ENCODE results near the gene SLC6A13.

DNA sequence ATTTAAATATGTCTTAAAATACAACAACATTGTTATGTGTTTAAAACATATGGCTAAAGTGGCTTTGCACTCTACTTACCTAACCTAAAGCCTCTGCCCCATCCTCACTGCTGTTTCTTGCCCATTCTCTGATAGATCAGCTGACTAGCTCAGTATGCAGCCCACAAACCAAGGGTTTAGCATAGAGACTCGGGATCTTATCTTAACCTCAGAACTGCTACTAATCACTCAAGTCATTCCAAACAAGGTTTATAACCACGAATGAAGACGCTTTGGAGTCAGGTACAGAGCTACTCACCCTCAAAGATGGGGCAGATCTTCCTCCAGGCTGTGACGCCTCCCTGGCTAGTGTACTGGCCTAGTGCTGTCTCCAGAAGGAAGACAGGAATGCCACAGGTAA is 19.3 kb downstream of the SLC6A13 start:
- no peak for TF ChIP-seq POLR2A (IDR thresholded peaks at IDR 0.05)
- TF ChIP-seq, protein P1, sequence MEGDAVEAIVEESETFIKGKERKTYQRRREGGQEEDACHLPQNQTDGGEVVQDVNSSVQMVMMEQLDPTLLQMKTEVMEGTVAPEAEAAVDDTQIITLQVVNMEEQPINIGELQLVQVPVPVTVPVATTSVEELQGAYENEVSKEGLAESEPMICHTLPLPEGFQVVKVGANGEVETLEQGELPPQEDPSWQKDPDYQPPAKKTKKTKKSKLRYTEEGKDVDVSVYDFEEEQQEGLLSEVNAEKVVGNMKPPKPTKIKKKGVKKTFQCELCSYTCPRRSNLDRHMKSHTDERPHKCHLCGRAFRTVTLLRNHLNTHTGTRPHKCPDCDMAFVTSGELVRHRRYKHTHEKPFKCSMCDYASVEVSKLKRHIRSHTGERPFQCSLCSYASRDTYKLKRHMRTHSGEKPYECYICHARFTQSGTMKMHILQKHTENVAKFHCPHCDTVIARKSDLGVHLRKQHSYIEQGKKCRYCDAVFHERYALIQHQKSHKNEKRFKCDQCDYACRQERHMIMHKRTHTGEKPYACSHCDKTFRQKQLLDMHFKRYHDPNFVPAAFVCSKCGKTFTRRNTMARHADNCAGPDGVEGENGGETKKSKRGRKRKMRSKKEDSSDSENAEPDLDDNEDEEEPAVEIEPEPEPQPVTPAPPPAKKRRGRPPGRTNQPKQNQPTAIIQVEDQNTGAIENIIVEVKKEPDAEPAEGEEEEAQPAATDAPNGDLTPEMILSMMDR (IDR thresholded peaks at IDR 0.05) = no peak
